Right renal cortex interstitium (tissue), 3 donors: ENCODE results near the gene FOXD4L5. TPM values are rescaled to one million over a fixed set of nuclear protein-coding genes. Genes with fewer than 3 reads are reported as not detected.
"Not testable (repeated sequence)": the region's sequence is repeated elsewhere in the genome, so short reads cannot be mapped to it uniquely, and the experiment has no call there.

ENCODE experiments used
- DNase-seq, 3 donors: peaks; one replicate each; pipeline ENCODE4 v3.0.0-alpha.2; 2013; ENCODE audit warnings: low read depth in 3 of 3, low spot score in 2 of 3
- polyA plus RNA-seq, 3 donors: library from polyadenylated mRNA; unstranded; fragments of 120-200 nt; gene quantifications; one replicate each; pipeline ENCODE4 v1.2.1, GENCODE V29; 2013; ENCODE audit not compliant: insufficient read length in 3 of 3

The FOXD4L5 gene
- polyA plus RNA-seq, result under 1 TPM; 0.10 to 0.29 (median 0.23) TPM

DNA sequence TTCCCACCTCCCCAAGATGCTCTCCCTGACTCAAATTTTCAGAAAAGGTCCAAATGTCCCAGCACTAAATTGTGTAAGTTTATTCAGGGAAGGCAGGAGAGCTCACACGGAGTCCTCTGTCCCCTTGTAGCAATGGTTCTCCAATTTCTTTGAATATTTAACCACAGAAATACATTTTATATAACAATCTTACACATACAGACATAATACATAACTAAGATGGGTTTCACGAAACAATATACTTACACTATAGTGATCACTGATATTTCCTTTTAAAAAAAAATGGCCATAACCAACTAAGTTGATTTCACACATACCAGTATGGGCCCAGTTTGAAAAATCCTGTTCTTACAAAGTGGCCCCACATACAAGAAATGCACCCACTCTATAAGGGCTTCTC lies at the start of gene FOXD4L5:
Gene FOXD4L5, minus strand, starts transcription at position 101 of the 400 bp plus-strand sequence. CDS start 832 bp downstream, outside the sequence.
- not testable (repeated sequence) for DNase-seq

DNA sequence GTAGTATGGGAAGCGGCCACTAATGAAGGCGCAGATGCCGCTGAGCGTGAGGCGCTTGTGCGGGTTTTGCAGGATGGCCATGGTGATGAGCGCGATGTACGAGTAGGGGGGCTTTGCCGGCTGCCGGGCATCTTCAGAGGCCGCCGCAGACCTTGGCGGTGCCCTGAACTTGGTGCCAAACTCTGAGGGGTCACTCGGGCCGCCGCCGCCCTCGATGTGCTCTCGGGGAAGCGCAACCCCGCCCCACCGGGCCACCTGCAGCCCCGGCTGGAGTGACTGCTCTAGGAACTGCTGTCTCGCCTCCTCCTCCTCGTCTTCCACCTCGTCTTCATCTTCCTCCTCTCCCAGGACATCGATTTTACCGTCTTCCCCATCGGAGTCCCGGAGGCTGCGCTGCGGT lies 1.1 kb downstream of the FOXD4L5 start:
- DNase-seq, result not testable (repeated sequence)

DNA sequence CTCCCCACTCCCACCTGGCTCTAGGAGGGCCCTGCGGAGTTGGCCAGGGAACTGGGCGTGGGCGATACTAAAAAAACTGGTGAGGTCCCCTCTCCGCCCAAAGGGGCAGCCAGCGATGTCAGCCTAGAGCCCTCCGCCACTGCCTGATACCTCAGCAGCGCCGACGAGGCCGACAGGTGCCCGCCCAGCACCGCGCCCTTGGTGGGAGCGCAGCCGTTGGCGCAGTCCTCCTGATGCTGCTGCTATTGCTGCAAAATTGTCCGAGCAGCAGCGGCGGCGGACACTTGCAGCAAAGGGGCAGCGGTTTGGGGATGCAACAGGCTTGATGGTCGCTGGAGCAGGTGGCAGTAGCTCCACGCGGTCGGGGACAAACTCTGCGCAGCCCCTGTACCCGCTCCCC lies 2.0 kb downstream of the FOXD4L5 start:
- not testable (repeated sequence) for DNase-seq
